Astrocyte (in vitro differentiated cells and primary cell): ENCODE results near the gene C20orf144. TPM values are rescaled to one million over a fixed set of nuclear protein-coding genes. Genes with fewer than 3 reads are reported as not detected.

ENCODE experiments used
- DNase-seq: peaks from one replicate; pipeline ENCODE4 v3.0.0-alpha.2; 2010; ENCODE audit warnings: low read depth
- FAIRE-seq: peaks from 2 replicates; lab custom pipeline; 2011; peaks lifted over from hg19 to GRCh38; lab: Jason Lieb, UNC
- H2AFZ ChIP-seq: 2 replicates; pipeline ENCODE4 v1.6.0; 2012; ENCODE audit warnings: low read depth, low read length, inconsistent platforms
- H3K27ac ChIP-seq: 2 replicates; pipeline ENCODE4 v1.5.1; 2011; ENCODE audit warnings: low read depth, low read length, inconsistent platforms
- H3K27me3 ChIP-seq: 2 replicates; pipeline ENCODE4 v1.6.0; 2011; ENCODE audit warnings: low read length, inconsistent platforms; ENCODE audit not compliant: insufficient read depth
- H3K36me3 ChIP-seq: 2 replicates; pipeline ENCODE4 v1.5.1; 2011; ENCODE audit warnings: low read length, inconsistent platforms; ENCODE audit not compliant: insufficient read depth
- H3K4me1 ChIP-seq: 2 replicates; pipeline ENCODE4 v1.5.1; 2011; ENCODE audit warnings: low read length, inconsistent platforms; ENCODE audit not compliant: insufficient read depth
- H3K4me2 ChIP-seq: 2 replicates; pipeline ENCODE4 v1.6.0; 2012; ENCODE audit warnings: low read length, inconsistent platforms
- H3K4me3 ChIP-seq: 2 replicates; pipeline ENCODE4 v1.5.1; 2011; ENCODE audit warnings: low read depth, mild to moderate bottlenecking, low read length, inconsistent platforms; ENCODE audit not compliant: insufficient read depth
- H3K79me2 ChIP-seq: 2 replicates; pipeline ENCODE4 v1.6.0; 2012; ENCODE audit warnings: mild to moderate bottlenecking, low read length, inconsistent platforms; ENCODE audit not compliant: insufficient read depth
- H3K9ac ChIP-seq: 2 replicates; pipeline ENCODE4 v1.6.0; 2012; ENCODE audit warnings: mild to moderate bottlenecking, low read length, inconsistent platforms
- H3K9me3 ChIP-seq: 2 replicates; pipeline ENCODE4 v1.5.1; 2012; ENCODE audit warnings: low read depth, mild to moderate bottlenecking, low read length, inconsistent platforms; ENCODE audit not compliant: insufficient read depth
- H4K20me1 ChIP-seq: 2 replicates; pipeline ENCODE4 v1.6.0; 2012; ENCODE audit warnings: low read length, inconsistent platforms; ENCODE audit not compliant: insufficient read depth
- H3K27ac Mint-ChIP-seq: one replicate; pipeline ENCODE4 v1.8.0; 2021; ENCODE audit warnings: mild to moderate bottlenecking, mixed read lengths; ENCODE audit not compliant: unreplicated experiment
- H3K27me3 Mint-ChIP-seq: one replicate; pipeline ENCODE4 v1.8.0; 2021; ENCODE audit warnings: low read depth, mixed read lengths; ENCODE audit not compliant: unreplicated experiment
- H3K36me3 Mint-ChIP-seq: one replicate; pipeline ENCODE4 v1.8.0; 2021; ENCODE audit warnings: low read depth, mixed read lengths; ENCODE audit not compliant: unreplicated experiment
- H3K4me1 Mint-ChIP-seq: one replicate; pipeline ENCODE4 v1.8.0; 2021; ENCODE audit warnings: low read depth, mixed read lengths; ENCODE audit not compliant: unreplicated experiment
- H3K4me3 Mint-ChIP-seq: one replicate; pipeline ENCODE4 v1.8.0; 2021; ENCODE audit warnings: mild to moderate bottlenecking, moderate library complexity, mixed read lengths; ENCODE audit not compliant: unreplicated experiment
- H3K9me3 Mint-ChIP-seq: one replicate; pipeline ENCODE4 v1.8.0; 2021; ENCODE audit warnings: mild to moderate bottlenecking, mixed read lengths; ENCODE audit not compliant: unreplicated experiment
- EZH2 ChIP-seq: IDR thresholded peaks from 2 replicates; pipeline ENCODE4 v1.6.1; 2012; ENCODE audit warnings: mild to moderate bottlenecking, low read length, inconsistent platforms; ENCODE audit not compliant: insufficient read depth
- total RNA-seq: library from RNA; stranded (reverse); gene quantifications from 2 replicates; pipeline ENCODE4 v1.2.1, GENCODE V29; 2021
- TF ChIP-seq, protein P1 (sequence below): IDR thresholded peaks from 2 replicates; pipeline ENCODE4 v1.5.1; 2011; ENCODE audit warnings: low read depth, mild to moderate bottlenecking, inconsistent platforms, low read length, moderate library complexity; ENCODE audit not compliant: insufficient read depth

The C20orf144 gene
- total RNA-seq, 1 donor from 2014 or later: 0.16 TPM

- DNase-seq (no peak), FAIRE-seq (no peak)
- Histone ChIP-seq H3K27me3 (no peaks in the 10 kb centered on the region), H3K9me3 (no peaks in the 10 kb centered on the region), H3K9ac (no peak overlapping the region), H3K4me3 (no peak overlapping the region), H3K4me1 (no peaks in the 10 kb centered on the region), H3K27ac (no peak overlapping the region), H3K79me2 (no peaks in the 10 kb centered on the region), H2AFZ (no peak overlapping the region), H3K36me3 (no peaks in the 10 kb centered on the region), H4K20me1 (no peaks in the 10 kb centered on the region), H3K4me2 (no peak overlapping the region)
- Mint-ChIP-seq H3K36me3 (peaks cover 21% of the 10 kb centered on the region), H3K4me3 (no peak overlapping the region), H3K27me3 (no peaks in the 10 kb centered on the region), H3K27ac (no peak overlapping the region), H3K9me3 (no peaks in the 10 kb centered on the region), H3K4me1 (peaks cover 3% of the 10 kb centered on the region)
- TF ChIP-seq, protein P1, sequence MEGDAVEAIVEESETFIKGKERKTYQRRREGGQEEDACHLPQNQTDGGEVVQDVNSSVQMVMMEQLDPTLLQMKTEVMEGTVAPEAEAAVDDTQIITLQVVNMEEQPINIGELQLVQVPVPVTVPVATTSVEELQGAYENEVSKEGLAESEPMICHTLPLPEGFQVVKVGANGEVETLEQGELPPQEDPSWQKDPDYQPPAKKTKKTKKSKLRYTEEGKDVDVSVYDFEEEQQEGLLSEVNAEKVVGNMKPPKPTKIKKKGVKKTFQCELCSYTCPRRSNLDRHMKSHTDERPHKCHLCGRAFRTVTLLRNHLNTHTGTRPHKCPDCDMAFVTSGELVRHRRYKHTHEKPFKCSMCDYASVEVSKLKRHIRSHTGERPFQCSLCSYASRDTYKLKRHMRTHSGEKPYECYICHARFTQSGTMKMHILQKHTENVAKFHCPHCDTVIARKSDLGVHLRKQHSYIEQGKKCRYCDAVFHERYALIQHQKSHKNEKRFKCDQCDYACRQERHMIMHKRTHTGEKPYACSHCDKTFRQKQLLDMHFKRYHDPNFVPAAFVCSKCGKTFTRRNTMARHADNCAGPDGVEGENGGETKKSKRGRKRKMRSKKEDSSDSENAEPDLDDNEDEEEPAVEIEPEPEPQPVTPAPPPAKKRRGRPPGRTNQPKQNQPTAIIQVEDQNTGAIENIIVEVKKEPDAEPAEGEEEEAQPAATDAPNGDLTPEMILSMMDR: no peak
- TF ChIP-seq EZH2: no peak
These were observed 39.3 kb upstream of the C20orf144 start for GRCh38 chr20:33622705-33623365.

DNA sequence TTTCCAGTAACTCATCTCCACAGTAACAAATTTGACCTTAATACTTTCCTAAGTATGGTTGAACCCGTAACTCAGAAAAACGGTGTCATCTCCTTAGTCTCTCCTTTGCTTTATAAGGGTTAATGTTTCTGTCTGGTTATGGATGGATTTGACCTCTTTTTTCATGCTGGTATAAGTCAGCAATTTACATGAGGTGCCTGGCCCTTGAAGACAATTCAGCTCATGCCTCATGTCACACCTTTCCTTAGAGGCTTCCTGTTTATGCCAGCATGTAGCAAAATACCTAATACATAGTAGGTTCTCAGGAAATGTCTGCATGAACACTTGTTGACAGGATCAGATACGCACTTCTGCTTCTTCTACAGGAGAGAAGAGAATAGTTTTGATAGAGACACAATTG is 37.7 kb upstream of the C20orf144 start:
- Histone ChIP-seq H3K79me2 (no peaks in the 10 kb centered on the region), H4K20me1 (no peaks in the 10 kb centered on the region), H3K4me2 (no peak overlapping the region), H3K27ac (no peak overlapping the region), H3K4me3 (no peak overlapping the region), H2AFZ (no peak overlapping the region), H3K4me1 (no peaks in the 10 kb centered on the region), H3K36me3 (no peaks in the 10 kb centered on the region), H3K27me3 (no peaks in the 10 kb centered on the region), H3K9ac (no peak overlapping the region), H3K9me3 (no peaks in the 10 kb centered on the region)
- FAIRE-seq (no peak), DNase-seq (no peak)
- Mint-ChIP-seq H3K36me3 (peaks cover 22% of the 10 kb centered on the region), H3K27me3 (no peaks in the 10 kb centered on the region), H3K9me3 (no peaks in the 10 kb centered on the region), H3K4me1 (peaks cover 3% of the 10 kb centered on the region), H3K27ac (no peak overlapping the region), H3K4me3 (no peak overlapping the region)
- TF ChIP-seq EZH2: no peak
- TF ChIP-seq, protein P1: no peak

GRCh38 chr20:33626190-33626589 is 35.9 kb upstream of the C20orf144 start:
- H3K4me3 ChIP-seq: no peak overlapping the region
- Mint-ChIP-seq H3K4me3 (no peak overlapping the region), H3K4me1 (peaks cover 8% of the 10 kb centered on the region), H3K36me3 (peaks cover 35% of the 10 kb centered on the region), H3K27ac (no peak overlapping the region), H3K9me3 (no peaks in the 10 kb centered on the region), H3K27me3 (no peaks in the 10 kb centered on the region)
- H3K9ac ChIP-seq: no peak overlapping the region
- H3K27me3 ChIP-seq: no peaks in the 10 kb centered on the region
- no peak for DNase-seq
- H2AFZ ChIP-seq: no peak overlapping the region
- TF ChIP-seq EZH2: no peak
- TF ChIP-seq, protein P1: no peak
- no peak for FAIRE-seq
- H3K79me2 ChIP-seq: no peaks in the 10 kb centered on the region
- H3K27ac ChIP-seq: no peak overlapping the region
- no peaks in the 10 kb centered on the region for H3K4me1 ChIP-seq
- no peaks in the 10 kb centered on the region for H3K9me3 ChIP-seq
- H3K36me3 ChIP-seq: peaks cover 5% of the 10 kb centered on the region
- no peaks in the 10 kb centered on the region for H4K20me1 ChIP-seq
- H3K4me2 ChIP-seq: no peak overlapping the region
